ENCODE results near the gene U2AF1L4.

- TF ChIP-seq CTCF (conservative IDR thresholded peaks at IDR 0.05) (no peak), EZH2 (IDR thresholded peaks at IDR 0.05; ENCODE audit: low read depth) (no peak)
Observed at GRCh38 chr19:35741203-35741515, 4.1 kb downstream of the U2AF1L4 start.
